Hematopoietic multipotent progenitor cell (in vitro differentiated cells): ENCODE measurements around the gene CALML3. TPM values are rescaled to one million over a fixed set of nuclear protein-coding genes. Genes with fewer than 3 reads are reported as not detected.

ENCODE experiments used
- DNase-seq, 3 donors: peaks; one replicate each; pipeline ENCODE4 v3.0.0-alpha.2; 2011 to 2015; ENCODE audit warnings: low read depth in 2 of 3, low spot score in 2 of 3
- total RNA-seq: library from RNA; depleted of rRNA; stranded (reverse); fragments of >200 nt; gene quantifications from one replicate; pipeline ENCODE4 v1.2.3, GENCODE V29; 2012

Gene CALML3
- total RNA-seq, 1 donor, result not detected

GRCh38 chr10:5522913-5523560, 1.7 kb upstream of the CALML3 start:
- DNase-seq, result no peak

GRCh38 chr10:5523796-5524574, 776 bp upstream of the CALML3 start:
- no peak for DNase-seq

- no peak for DNase-seq
Observed at GRCh38 chr10:5525561-5526341, 990 bp downstream of the CALML3 start.

- no peak for DNase-seq
Observed at GRCh38 chr10:5526691-5527331, 2.0 kb downstream of the CALML3 start.

- no peak for DNase-seq
Observed at GRCh38 chr10:5527332-5528200, 2.8 kb downstream of the CALML3 start.

- no peak for DNase-seq
Observed at GRCh38 chr10:5528989-5529701, 4.4 kb downstream of the CALML3 start.

- DNase-seq, result no peak
Observed at GRCh38 chr10:5529702-5530411, 5.1 kb downstream of the CALML3 start.

GRCh38 chr10:5530412-5530806, 5.6 kb downstream of the CALML3 start:
- no peak for DNase-seq

- DNase-seq, result no peak
Observed at GRCh38 chr10:5530846-5531557, 6.2 kb downstream of the CALML3 start.

GRCh38 chr10:5531558-5532306, 7.0 kb downstream of the CALML3 start:
- DNase-seq, result no peak

GRCh38 chr10:5532307-5532605, 7.5 kb downstream of the CALML3 start:
- no peak for DNase-seq

- DNase-seq, result no peak
Observed at GRCh38 chr10:5532618-5533097, 7.9 kb downstream of the CALML3 start.

GRCh38 chr10:5533098-5533731, 8.5 kb downstream of the CALML3 start:
- no peak for DNase-seq

- no peak for DNase-seq
Observed at GRCh38 chr10:5534051-5534821, 9.5 kb downstream of the CALML3 start.

GRCh38 chr10:5534880-5535856, 10.4 kb downstream of the CALML3 start:
- DNase-seq, result no peak
